ENCODE measurements around the gene TGFBI.

TGFBI gene

GRCh38 chr5:136025900-136026299 lies 2.9 kb upstream of the TGFBI start:
- no peaks in the 10 kb centered on the region for H3K9me3 ChIP-seq
- H3K4me1 ChIP-seq = no peaks in the 10 kb centered on the region
- in situ Hi-C loops (cut with MboI; ENCODE audit: low sequenced_read_pairs) = no loop called here
- H3K4me3 ChIP-seq = no peak overlapping the region
- H3K27me3 ChIP-seq (ENCODE audit: low read depth) = no peaks in the 10 kb centered on the region
- no peak for DNase-seq (ENCODE audit: low spot score in 2 of 2)
- H3K36me3 ChIP-seq (replicated peaks) = no peaks in the 10 kb centered on the region

- in situ Hi-C loops (cut with MboI; ENCODE audit: low sequenced_read_pairs) = no loop called here
- Histone ChIP-seq H3K36me3 (replicated peaks) (no peaks in the 10 kb centered on the region), H3K4me1 (no peaks in the 10 kb centered on the region), H3K4me3 (no peak overlapping the region), H3K9me3 (no peaks in the 10 kb centered on the region), H3K27me3 (ENCODE audit: low read depth) (no peaks in the 10 kb centered on the region)
- no peak for DNase-seq (ENCODE audit: low spot score in 2 of 2)
These were observed 2.2 kb upstream of the TGFBI start for GRCh38 chr5:136026636-136027035.

GRCh38 chr5:136027311-136027710 lies 1.5 kb upstream of the TGFBI start:
- in situ Hi-C loops (cut with MboI; ENCODE audit: low sequenced_read_pairs) = no loop called here
- H3K9me3 ChIP-seq = no peaks in the 10 kb centered on the region
- DNase-seq (ENCODE audit: low spot score in 2 of 2) = no peak
- no peaks in the 10 kb centered on the region for H3K36me3 ChIP-seq (replicated peaks)
- no peak overlapping the region for H3K4me3 ChIP-seq
- no peaks in the 10 kb centered on the region for H3K4me1 ChIP-seq
- no peaks in the 10 kb centered on the region for H3K27me3 ChIP-seq (ENCODE audit: low read depth)

GRCh38 chr5:136028090-136028489 lies 698 bp upstream of the TGFBI start:
- no peaks in the 10 kb centered on the region for H3K36me3 ChIP-seq (replicated peaks)
- DNase-seq (ENCODE audit: low spot score in 2 of 2) = no peak
- no peaks in the 10 kb centered on the region for H3K27me3 ChIP-seq (ENCODE audit: low read depth)
- no peaks in the 10 kb centered on the region for H3K9me3 ChIP-seq
- H3K4me1 ChIP-seq = no peaks in the 10 kb centered on the region
- H3K4me3 ChIP-seq = no peak overlapping the region
- in situ Hi-C loops (cut with MboI; ENCODE audit: low sequenced_read_pairs) = no loop called here

- Histone ChIP-seq H3K4me1 (no peaks in the 10 kb centered on the region), H3K27me3 (ENCODE audit: low read depth) (no peaks in the 10 kb centered on the region), H3K9me3 (no peaks in the 10 kb centered on the region), H3K4me3 (no peak overlapping the region), H3K36me3 (replicated peaks) (no peaks in the 10 kb centered on the region)
- in situ Hi-C loops (cut with MboI; ENCODE audit: low sequenced_read_pairs) = no loop called here
- no peak for DNase-seq (ENCODE audit: low spot score in 2 of 2)
These were observed 1.5 kb downstream of the TGFBI start for GRCh38 chr5:136030252-136030651.

GRCh38 chr5:136030956-136031611 lies 2.3 kb downstream of the TGFBI start:
- no peaks in the 10 kb centered on the region for H3K9me3 ChIP-seq
- H3K36me3 ChIP-seq (replicated peaks) = no peaks in the 10 kb centered on the region
- in situ Hi-C loops (cut with MboI; ENCODE audit: low sequenced_read_pairs) = no loop called here
- no peaks in the 10 kb centered on the region for H3K27me3 ChIP-seq (ENCODE audit: low read depth)
- no peaks in the 10 kb centered on the region for H3K4me1 ChIP-seq
- H3K4me3 ChIP-seq = no peak overlapping the region
- no peak for DNase-seq (ENCODE audit: low spot score in 2 of 2)

GRCh38 chr5:136031711-136032110 lies 2.9 kb downstream of the TGFBI start:
- no peak for DNase-seq (ENCODE audit: low spot score in 2 of 2)
- H3K4me1 ChIP-seq = no peaks in the 10 kb centered on the region
- in situ Hi-C loops (cut with MboI; ENCODE audit: low sequenced_read_pairs) = no loop called here
- H3K4me3 ChIP-seq = no peak overlapping the region
- no peaks in the 10 kb centered on the region for H3K27me3 ChIP-seq (ENCODE audit: low read depth)
- H3K36me3 ChIP-seq (replicated peaks) = no peaks in the 10 kb centered on the region
- H3K9me3 ChIP-seq = no peaks in the 10 kb centered on the region

GRCh38 chr5:136032564-136032963 lies 3.8 kb downstream of the TGFBI start:
- DNase-seq (ENCODE audit: low spot score in 2 of 2) = no peak
- no peak overlapping the region for H3K4me3 ChIP-seq
- no peaks in the 10 kb centered on the region for H3K4me1 ChIP-seq

GRCh38 chr5:136033234-136033633 lies 4.4 kb downstream of the TGFBI start:
- no peak for DNase-seq (ENCODE audit: low spot score in 2 of 2)
- no peaks in the 10 kb centered on the region for H3K27me3 ChIP-seq (ENCODE audit: low read depth)
- no peak overlapping the region for H3K4me3 ChIP-seq
- no peaks in the 10 kb centered on the region for H3K4me1 ChIP-seq
- in situ Hi-C loops (cut with MboI; ENCODE audit: low sequenced_read_pairs) = no loop called here
- no peaks in the 10 kb centered on the region for H3K36me3 ChIP-seq (replicated peaks)
- no peaks in the 10 kb centered on the region for H3K9me3 ChIP-seq

More at GRCh38 chr5:136032564-136032963, 3.8 kb downstream of the TGFBI start:
- in situ Hi-C loops (cut with MboI; ENCODE audit: low sequenced_read_pairs) = no loop called here
- no peaks in the 10 kb centered on the region for H3K9me3 ChIP-seq
- H3K27me3 ChIP-seq (ENCODE audit: low read depth) = no peaks in the 10 kb centered on the region
- H3K36me3 ChIP-seq (replicated peaks) = no peaks in the 10 kb centered on the region

- DNase-seq (ENCODE audit: low spot score in 2 of 2) = no peak
- Histone ChIP-seq H3K4me3 (no peak overlapping the region), H3K9me3 (no peaks in the 10 kb centered on the region), H3K4me1 (no peaks in the 10 kb centered on the region), H3K36me3 (replicated peaks) (no peaks in the 10 kb centered on the region), H3K27me3 (ENCODE audit: low read depth) (no peaks in the 10 kb centered on the region)
- in situ Hi-C loops (cut with MboI; ENCODE audit: low sequenced_read_pairs) = no loop called here
These were observed 5.1 kb downstream of the TGFBI start for GRCh38 chr5:136033848-136034247.

- no peaks in the 10 kb centered on the region for H3K9me3 ChIP-seq
- in situ Hi-C loops (cut with MboI; ENCODE audit: low sequenced_read_pairs) = no loop called here
- no peaks in the 10 kb centered on the region for H3K4me1 ChIP-seq
- no peaks in the 10 kb centered on the region for H3K36me3 ChIP-seq (replicated peaks)
- DNase-seq (ENCODE audit: low spot score in 2 of 2) = no peak
- no peak overlapping the region for H3K4me3 ChIP-seq
- no peaks in the 10 kb centered on the region for H3K27me3 ChIP-seq (ENCODE audit: low read depth)
These were observed 5.7 kb downstream of the TGFBI start for GRCh38 chr5:136034492-136034891.

GRCh38 chr5:136034984-136035383 lies 6.2 kb downstream of the TGFBI start:
- Histone ChIP-seq H3K4me1 (no peaks in the 10 kb centered on the region), H3K4me3 (no peak overlapping the region), H3K27me3 (ENCODE audit: low read depth) (no peaks in the 10 kb centered on the region), H3K9me3 (no peaks in the 10 kb centered on the region), H3K36me3 (replicated peaks) (no peaks in the 10 kb centered on the region)
- in situ Hi-C loops (cut with MboI; ENCODE audit: low sequenced_read_pairs) = no loop called here
- no peak for DNase-seq (ENCODE audit: low spot score in 2 of 2)

GRCh38 chr5:136035837-136036236 lies 7.0 kb downstream of the TGFBI start:
- Histone ChIP-seq H3K4me1 (no peaks in the 10 kb centered on the region), H3K4me3 (no peak overlapping the region), H3K27me3 (ENCODE audit: low read depth) (no peaks in the 10 kb centered on the region), H3K9me3 (no peaks in the 10 kb centered on the region), H3K36me3 (replicated peaks) (no peaks in the 10 kb centered on the region)
- no peak for DNase-seq (ENCODE audit: low spot score in 2 of 2)
- in situ Hi-C loops (cut with MboI; ENCODE audit: low sequenced_read_pairs) = no loop called here

GRCh38 chr5:136036293-136036911 lies 7.6 kb downstream of the TGFBI start:
- Histone ChIP-seq H3K36me3 (replicated peaks) (no peaks in the 10 kb centered on the region), H3K4me3 (no peak overlapping the region), H3K4me1 (no peaks in the 10 kb centered on the region), H3K9me3 (no peaks in the 10 kb centered on the region), H3K27me3 (ENCODE audit: low read depth) (no peaks in the 10 kb centered on the region)
- DNase-seq (ENCODE audit: low spot score in 2 of 2) = no peak
- in situ Hi-C loops (cut with MboI; ENCODE audit: low sequenced_read_pairs) = no loop called here
